ENCODE results near the gene KSR1. TPM values are rescaled to one million over a fixed set of nuclear protein-coding genes. Genes with fewer than 3 reads are reported as not detected.
"Not testable (repeated sequence)": the region's sequence is repeated elsewhere in the genome, so short reads cannot be mapped to it uniquely, and the experiment has no call there.

The KSR1 gene
- polyA plus RNA-seq, 1 donor from 2014 or later = 9.2 TPM

DNA sequence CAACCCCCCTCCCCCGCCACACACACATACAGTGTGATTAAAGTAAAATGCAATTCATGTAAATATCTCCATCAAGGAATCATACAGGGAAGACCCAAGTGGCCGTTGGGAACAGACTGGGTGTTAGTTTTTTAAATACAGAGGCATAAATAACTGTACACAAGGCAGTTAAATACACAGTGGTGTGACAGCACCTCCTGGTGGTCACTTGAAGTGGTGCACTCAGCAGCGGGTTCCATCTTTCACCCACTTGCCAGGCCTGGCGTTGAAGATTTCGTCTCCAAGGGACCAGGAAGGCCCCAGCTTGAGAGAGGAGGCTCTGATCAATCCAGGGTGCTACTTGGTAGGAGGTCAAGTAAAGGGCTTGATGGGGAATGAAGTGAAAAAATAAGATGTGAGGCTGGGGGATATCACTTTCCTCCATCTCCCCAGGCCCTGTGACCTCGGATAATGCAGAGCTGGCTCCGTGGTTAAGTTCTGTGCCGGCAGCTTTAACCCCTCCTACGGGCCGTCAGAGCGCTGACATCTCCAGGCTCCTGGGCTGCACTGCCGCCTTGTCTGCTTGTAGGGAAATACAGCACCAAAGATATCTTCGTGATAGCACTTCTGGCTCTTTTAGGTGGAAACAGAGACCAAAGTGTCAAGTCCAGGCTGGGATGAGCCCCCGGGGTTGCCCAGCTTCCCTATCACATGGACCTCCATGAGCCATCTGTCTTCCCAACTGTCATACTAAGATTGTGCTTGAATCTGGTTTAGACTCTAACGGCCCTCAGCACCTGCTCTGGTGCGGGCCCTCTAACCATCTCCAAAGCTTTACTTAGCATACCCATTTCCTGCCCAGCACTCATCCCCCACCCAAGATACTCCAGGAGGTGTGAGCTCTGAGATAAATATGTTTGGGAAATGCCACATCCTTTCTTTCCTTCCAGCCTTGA lies 195.4 kb downstream of the KSR1 start:
- Histone ChIP-seq H3K36me3 (ENCODE audit: insufficient read depth, low read length) (no peaks in the 10 kb centered on the region), H3K9me3 (ENCODE audit: low read length) (no peaks in the 10 kb centered on the region), H3K4me2 (ENCODE audit: low read length) (no peak overlapping the region), H3K27ac (ENCODE audit: low read length) (no peak overlapping the region), H3K9me2 (ENCODE audit: insufficient read depth, low read length) (no peaks in the 10 kb centered on the region), H2AFZ (ENCODE audit: low read depth, low read length) (no peak overlapping the region), H3K79me2 (replicated peaks; ENCODE audit: insufficient read depth, low read length) (no peaks in the 10 kb centered on the region), H3K27me3 (ENCODE audit: insufficient read depth, low read depth, low read length) (no peaks in the 10 kb centered on the region), H4K20me1 (ENCODE audit: insufficient read depth) (no peaks in the 10 kb centered on the region), H3K9ac (ENCODE audit: low read length) (no peak overlapping the region), H3F3A (ENCODE audit: insufficient read depth, low read length, poor library complexity, severe bottlenecking) (no peaks in the 10 kb centered on the region), H3K4me3 (ENCODE audit: low read length) (no peak overlapping the region)
- TF ChIP-seq TAF1 (IDR thresholded peaks at IDR 0.05; ENCODE audit: low read depth) (no peak), CTCF (IDR thresholded peaks at IDR 0.05; ENCODE audit: poor library complexity, severe bottlenecking) (peak; percentile 49)

DNA sequence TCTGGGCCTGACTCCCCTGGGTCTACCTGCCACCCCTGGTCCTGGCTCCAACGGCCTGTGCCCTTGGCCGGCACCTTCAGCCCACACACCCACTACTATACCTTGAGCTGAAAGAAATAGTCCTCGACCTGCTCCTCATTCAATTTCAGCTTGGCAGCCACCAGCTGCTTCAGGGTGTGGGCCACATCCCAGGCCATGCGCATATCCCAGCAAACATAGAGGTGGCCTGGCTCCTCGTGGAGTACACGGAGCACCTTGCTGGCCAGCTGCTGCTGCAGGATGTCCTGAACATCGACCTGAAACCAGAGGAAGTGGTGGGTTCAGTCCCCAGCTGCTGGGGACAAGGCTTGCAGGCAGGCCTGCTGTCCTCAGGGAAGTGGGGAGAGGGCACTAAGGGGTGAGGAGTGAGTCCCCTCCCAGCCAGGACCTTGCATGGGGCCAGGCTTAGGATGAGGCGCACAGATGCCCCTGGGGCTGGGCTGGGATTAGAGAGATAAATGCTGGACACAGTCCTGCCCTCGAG lies 197.3 kb downstream of the KSR1 start:
- not testable (repeated sequence) for H3K27me3 ChIP-seq (ENCODE audit: insufficient read depth, low read depth, low read length); H3K79me2 ChIP-seq (replicated peaks; ENCODE audit: insufficient read depth, low read length); H3K27ac ChIP-seq (ENCODE audit: low read length); H4K20me1 ChIP-seq (ENCODE audit: insufficient read depth); H3K4me2 ChIP-seq (ENCODE audit: low read length); H3K36me3 ChIP-seq (ENCODE audit: insufficient read depth, low read length); H3K9me3 ChIP-seq (ENCODE audit: low read length); H3F3A ChIP-seq (ENCODE audit: insufficient read depth, low read length, poor library complexity, severe bottlenecking); H2AFZ ChIP-seq (ENCODE audit: low read depth, low read length); H3K9ac ChIP-seq (ENCODE audit: low read length); H3K9me2 ChIP-seq (ENCODE audit: insufficient read depth, low read length); H3K4me3 ChIP-seq (ENCODE audit: low read length)

- Histone ChIP-seq H3K9ac (ENCODE audit: low read length) (no peak overlapping the region), H3K9me2 (ENCODE audit: insufficient read depth, low read length) (no peaks in the 10 kb centered on the region), H3K27ac (ENCODE audit: low read length) (no peak overlapping the region), H4K20me1 (ENCODE audit: insufficient read depth) (no peaks in the 10 kb centered on the region), H3K79me2 (replicated peaks; ENCODE audit: insufficient read depth, low read length) (no peaks in the 10 kb centered on the region), H3K27me3 (ENCODE audit: insufficient read depth, low read depth, low read length) (no peaks in the 10 kb centered on the region), H3K36me3 (ENCODE audit: insufficient read depth, low read length) (no peaks in the 10 kb centered on the region), H3F3A (ENCODE audit: insufficient read depth, low read length, poor library complexity, severe bottlenecking) (no peaks in the 10 kb centered on the region), H3K4me3 (ENCODE audit: low read length) (no peak overlapping the region), H2AFZ (ENCODE audit: low read depth, low read length) (no peak overlapping the region), H3K4me2 (ENCODE audit: low read length) (no peak overlapping the region), H3K9me3 (ENCODE audit: low read length) (no peaks in the 10 kb centered on the region)
- TF ChIP-seq TAF1 (IDR thresholded peaks at IDR 0.05; ENCODE audit: low read depth) (no peak), MXI1 (conservative IDR thresholded peaks at IDR 0.05; ENCODE audit: poor library complexity, severe bottlenecking) (no peak)
These were observed 197.9 kb downstream of the KSR1 start for GRCh38 chr17:27654136-27654535.

- Histone ChIP-seq H3K9me2 (ENCODE audit: insufficient read depth, low read length) (no peaks in the 10 kb centered on the region), H3K4me2 (ENCODE audit: low read length) (no peak overlapping the region), H3K4me3 (ENCODE audit: low read length) (no peak overlapping the region), H2AFZ (ENCODE audit: low read depth, low read length) (no peak overlapping the region), H3K27me3 (ENCODE audit: insufficient read depth, low read depth, low read length) (no peaks in the 10 kb centered on the region), H3K36me3 (ENCODE audit: insufficient read depth, low read length) (no peaks in the 10 kb centered on the region), H3K9ac (ENCODE audit: low read length) (no peak overlapping the region), H4K20me1 (ENCODE audit: insufficient read depth) (no peaks in the 10 kb centered on the region), H3K9me3 (ENCODE audit: low read length) (no peaks in the 10 kb centered on the region), H3K79me2 (replicated peaks; ENCODE audit: insufficient read depth, low read length) (no peaks in the 10 kb centered on the region), H3K27ac (ENCODE audit: low read length) (no peak overlapping the region), H3F3A (ENCODE audit: insufficient read depth, low read length, poor library complexity, severe bottlenecking) (no peaks in the 10 kb centered on the region)
- TF ChIP-seq EZH2 (IDR thresholded peaks at IDR 0.05; ENCODE audit: borderline replicate concordance, insufficient read depth, low read length, poor library complexity, severe bottlenecking) (no peak), REST (IDR thresholded peaks at IDR 0.05; ENCODE audit: borderline replicate concordance) (no peak), MXI1 (conservative IDR thresholded peaks at IDR 0.05; ENCODE audit: poor library complexity, severe bottlenecking) (no peak), CTCF (IDR thresholded peaks at IDR 0.05; ENCODE audit: poor library complexity, severe bottlenecking) (peak; percentile 65), EP300 (conservative IDR thresholded peaks at IDR 0.05; ENCODE audit: poor library complexity, severe bottlenecking) (no peak), POLR2AphosphoS5 (IDR thresholded peaks at IDR 0.05) (no peak), TAF1 (IDR thresholded peaks at IDR 0.05; ENCODE audit: low read depth) (no peak)
These were observed 198.6 kb downstream of the KSR1 start for GRCh38 chr17:27654654-27655524.
